ENCODE data around the gene TRIM3.
"Not testable (repeated sequence)": the region's sequence is repeated elsewhere in the genome, so short reads cannot be mapped to it uniquely, and the experiment has no call there.

The TRIM3 gene

GRCh38 chr11:6473451-6474412 is at the start of gene TRIM3:
TRIM3 (minus strand) TSS chr11:6473941; CDS start chr11:6465695, 8,246 bp downstream.
- peak; percentile 70 for DNase-seq (ENCODE audit: low read depth)

- peak; percentile 53 for DNase-seq (ENCODE audit: low read depth)
These were observed 49.5 kb upstream of the TRIM3 start for GRCh38 chr11:6523253-6523652.

- DNase-seq (ENCODE audit: low read depth), result not testable (repeated sequence)
These were observed 48.2 kb upstream of the TRIM3 start for GRCh38 chr11:6521946-6522345.

GRCh38 chr11:6520265-6520664 is 46.5 kb upstream of the TRIM3 start:
- no peak for DNase-seq (ENCODE audit: low read depth)

- no peak for DNase-seq (ENCODE audit: low read depth)
These were observed 43.1 kb upstream of the TRIM3 start for GRCh38 chr11:6516865-6517264.

GRCh38 chr11:6505577-6506240 is 32.0 kb upstream of the TRIM3 start:
- no peak for DNase-seq (ENCODE audit: low read depth)

GRCh38 chr11:6504166-6504565 is 30.4 kb upstream of the TRIM3 start:
- DNase-seq (ENCODE audit: low read depth), result no peak

- DNase-seq (ENCODE audit: low read depth), result no peak
These were observed 28.6 kb upstream of the TRIM3 start for GRCh38 chr11:6502382-6502781.

- DNase-seq (ENCODE audit: low read depth), result no peak
These were observed 24.8 kb upstream of the TRIM3 start for GRCh38 chr11:6498544-6498943.

GRCh38 chr11:6498121-6498520 is 24.4 kb upstream of the TRIM3 start:
- DNase-seq (ENCODE audit: low read depth), result no peak

GRCh38 chr11:6497069-6497839 is 23.5 kb upstream of the TRIM3 start, which contains the start of gene DNHD1:
DNHD1 (plus strand) TSS chr11:6497280; CDS start chr11:6498216, 936 bp downstream.
- no peak for DNase-seq (ENCODE audit: low read depth)

- DNase-seq (ENCODE audit: low read depth), result no peak
These were observed 15.6 kb upstream of the TRIM3 start for GRCh38 chr11:6489306-6489705.

- DNase-seq (ENCODE audit: low read depth), result no peak
These were observed 15.1 kb upstream of the TRIM3 start for GRCh38 chr11:6488821-6489220.

GRCh38 chr11:6488342-6488741 is 14.6 kb upstream of the TRIM3 start:
- DNase-seq (ENCODE audit: low read depth), result no peak

GRCh38 chr11:6486938-6487337 is 13.2 kb upstream of the TRIM3 start:
- DNase-seq (ENCODE audit: low read depth), result no peak

- DNase-seq (ENCODE audit: low read depth), result no peak
These were observed 12.5 kb upstream of the TRIM3 start for GRCh38 chr11:6486256-6486655.

- DNase-seq (ENCODE audit: low read depth), result no peak
These were observed 11.9 kb upstream of the TRIM3 start for GRCh38 chr11:6485661-6486060.

- DNase-seq (ENCODE audit: low read depth), result no peak
These were observed 9.3 kb upstream of the TRIM3 start for GRCh38 chr11:6483015-6483414.

- no peak for DNase-seq (ENCODE audit: low read depth)
These were observed 8.7 kb upstream of the TRIM3 start for GRCh38 chr11:6482441-6482840.

GRCh38 chr11:6481924-6482275 is 8.2 kb upstream of the TRIM3 start:
- no peak for DNase-seq (ENCODE audit: low read depth)

- peak; percentile 87 for DNase-seq (ENCODE audit: low read depth)
These were observed 7.5 kb upstream of the TRIM3 start, which contains the start of the genes ARFIP2 and TIMM10B for GRCh38 chr11:6481012-6481923. ARFIP2 (minus strand) TSS chr11:6481331; CDS start chr11:6480421, 910 bp downstream. TIMM10B (plus strand) TSS chr11:6481501; CDS start chr11:6481517, 16 bp downstream.
